Gastrocnemius medialis (tissue), 4 donors: Measurements from ENCODE around the gene USH2A.
A peak's percentile ranks its signal among the peaks of the same experiment; 100 is the strongest.

Experiments used
- POLR2A ChIP-seq, 2 donors: fragments of 450-650 bp; IDR thresholded peaks; one replicate each; pipeline ENCODE4 v1.6.1; 2017; ENCODE audit warnings: antibody characterized with exemption in 2 of 2, mild to moderate bottlenecking in 2 of 2, moderate library complexity in 2 of 2
- TF ChIP-seq, protein P1 (sequence below), 5 experiments: fragments of 450-650 bp in 3 of 5; fragments of 200-600 bp in 2 of 5; sonication (generic) in 2 of 5; IDR thresholded peaks in 4 of 5; conservative IDR thresholded peaks in 1 of 5; 1 replicate in 4 of 5; 2 replicates in 1 of 5; pipeline ENCODE4 v1.5.1; 2016 to 2019; ENCODE audit warnings: antibody characterized with exemption in 5 of 5, mild to moderate bottlenecking in 3 of 5, moderate library complexity in 3 of 5

DNA sequence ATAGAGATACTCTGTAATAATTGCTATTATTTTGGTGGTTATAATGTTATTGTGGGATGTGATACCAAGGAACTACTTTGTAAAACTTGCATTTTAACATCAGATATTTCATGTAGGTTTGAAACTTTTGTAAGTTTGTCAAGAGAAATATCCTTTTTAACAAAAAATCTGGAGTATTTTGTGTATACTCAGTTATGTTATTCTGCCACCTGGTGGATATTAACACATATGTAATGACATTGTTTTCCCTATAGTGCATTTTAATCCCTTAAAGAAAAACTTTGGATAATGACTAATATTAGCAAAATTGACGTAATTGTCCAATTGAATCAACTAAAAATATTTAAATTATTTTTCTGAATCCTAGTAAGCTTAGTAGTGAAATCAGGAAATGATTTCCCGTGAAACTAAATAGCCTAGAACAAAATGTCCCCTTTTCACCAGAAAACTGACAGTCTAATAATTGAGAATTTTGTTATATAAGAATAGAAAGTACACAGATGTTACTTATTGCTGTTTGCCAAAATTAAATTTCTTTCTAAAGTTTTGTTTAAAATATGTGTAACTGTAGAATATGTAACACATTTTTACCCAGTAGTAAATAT, 816.6 kb downstream of the USH2A start:
- TF ChIP-seq, protein P1, sequence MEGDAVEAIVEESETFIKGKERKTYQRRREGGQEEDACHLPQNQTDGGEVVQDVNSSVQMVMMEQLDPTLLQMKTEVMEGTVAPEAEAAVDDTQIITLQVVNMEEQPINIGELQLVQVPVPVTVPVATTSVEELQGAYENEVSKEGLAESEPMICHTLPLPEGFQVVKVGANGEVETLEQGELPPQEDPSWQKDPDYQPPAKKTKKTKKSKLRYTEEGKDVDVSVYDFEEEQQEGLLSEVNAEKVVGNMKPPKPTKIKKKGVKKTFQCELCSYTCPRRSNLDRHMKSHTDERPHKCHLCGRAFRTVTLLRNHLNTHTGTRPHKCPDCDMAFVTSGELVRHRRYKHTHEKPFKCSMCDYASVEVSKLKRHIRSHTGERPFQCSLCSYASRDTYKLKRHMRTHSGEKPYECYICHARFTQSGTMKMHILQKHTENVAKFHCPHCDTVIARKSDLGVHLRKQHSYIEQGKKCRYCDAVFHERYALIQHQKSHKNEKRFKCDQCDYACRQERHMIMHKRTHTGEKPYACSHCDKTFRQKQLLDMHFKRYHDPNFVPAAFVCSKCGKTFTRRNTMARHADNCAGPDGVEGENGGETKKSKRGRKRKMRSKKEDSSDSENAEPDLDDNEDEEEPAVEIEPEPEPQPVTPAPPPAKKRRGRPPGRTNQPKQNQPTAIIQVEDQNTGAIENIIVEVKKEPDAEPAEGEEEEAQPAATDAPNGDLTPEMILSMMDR (IDR thresholded peaks at IDR 0.05 in 4 of 5, conservative IDR thresholded peaks at IDR 0.05 in 1 of 5), result peak in 2 of 5 experiments; percentile 14 to 40
- no peak for TF ChIP-seq POLR2A (IDR thresholded peaks at IDR 0.05)
